HepG2 (cell line): ENCODE results near the gene PLEKHA3. TPM values are rescaled to one million over a fixed set of nuclear protein-coding genes. Genes with fewer than 3 reads are reported as not detected.

Experiments
- ARNT2 ChIP-seq: sonication (generic); formaldehyde crosslinking; IDR thresholded peaks from 2 replicates; pipeline ENCODE4 v1.8.0; 2022; ENCODE audit warnings: mild to moderate bottlenecking, low read depth, missing genetic modification reagents, moderate library complexity
- BHLHE40 ChIP-seq: IDR thresholded peaks from 2 replicates; pipeline ENCODE4 v1.6.1; 2011; ENCODE audit warnings: low read length, improper control_type of control experiment
- DMAP1 ChIP-seq: IDR thresholded peaks from 2 replicates; pipeline ENCODE4 v1.6.1; 2016
- FOXA1 ChIP-seq, 2 experiments: fragments of 450-650 bp in 1 of 2; sonication (generic) in 1 of 2; formaldehyde crosslinking in 1 of 2; IDR thresholded peaks; 2 replicates each; pipeline versions ENCODE4 v1.4.0 to v1.6.1; 2016 to 2020; ENCODE audit warnings: missing genetic modification reagents in 1 of 2
- GATAD2A ChIP-seq: IDR thresholded peaks from 2 replicates; pipeline ENCODE4 v1.6.1; 2016
- HOXA9 ChIP-seq: sonication (generic); formaldehyde crosslinking; IDR thresholded peaks from 2 replicates; pipeline ENCODE4 v1.8.1; 2022; ENCODE audit warnings: missing genetic modification reagents, mild to moderate bottlenecking, moderate library complexity, borderline replicate concordance
- RBFOX2 ChIP-seq: fragments of 200-400 bp; formaldehyde crosslinking; IDR thresholded peaks from 2 replicates; pipeline ENCODE4 v1.6.1; 2017; ENCODE audit warnings: low read depth, mild to moderate bottlenecking, low read length
- SAP130 ChIP-seq: IDR thresholded peaks from 2 replicates; pipeline ENCODE4 v1.6.1; 2016; ENCODE audit warnings: low read depth
- SSRP1 ChIP-seq: IDR thresholded peaks from 2 replicates; pipeline ENCODE4 v1.6.1; 2016; ENCODE audit warnings: control low read depth
- ZBTB21 ChIP-seq: sonication (generic); formaldehyde crosslinking; IDR thresholded peaks from 2 replicates; pipeline ENCODE4 v1.4.0; 2020; ENCODE audit warnings: missing genetic modification reagents
- ZFP41 ChIP-seq: sonication (generic); formaldehyde crosslinking; IDR thresholded peaks from 2 replicates; pipeline ENCODE4 v1.4.0; 2020; ENCODE audit warnings: mild to moderate bottlenecking, missing genetic modification reagents, borderline replicate concordance
- ZFX ChIP-seq: sonication (generic); formaldehyde crosslinking; IDR thresholded peaks from 2 replicates; pipeline ENCODE4 v1.4.0; 2020; ENCODE audit warnings: mild to moderate bottlenecking, low read depth, missing genetic modification reagents, moderate library complexity
- ZIK1 ChIP-seq: sonication (generic); formaldehyde crosslinking; IDR thresholded peaks from 2 replicates; pipeline ENCODE4 v1.5.0; 2020; ENCODE audit warnings: mild to moderate bottlenecking, low read depth, missing genetic modification reagents, borderline replicate concordance
- ZNF136 ChIP-seq: sonication (generic); formaldehyde crosslinking; IDR thresholded peaks from 2 replicates; pipeline ENCODE4 v1.8.1; 2022; ENCODE audit warnings: low read depth, mild to moderate bottlenecking, moderate library complexity, missing genetic modification reagents
- ZNF343 ChIP-seq: sonication (generic); formaldehyde crosslinking; IDR thresholded peaks from 2 replicates; pipeline ENCODE4 v1.4.0; 2020; ENCODE audit warnings: mild to moderate bottlenecking, missing genetic modification reagents
- ZNF792 ChIP-seq: IDR thresholded peaks from 2 replicates; pipeline ENCODE4 v1.6.1; 2016
- ZNF878 ChIP-seq: sonication (generic); formaldehyde crosslinking; IDR thresholded peaks from 2 replicates; pipeline ENCODE4 v1.8.1; 2023; ENCODE audit warnings: mild to moderate bottlenecking, missing genetic modification reagents, moderate library complexity
- ZSCAN12 ChIP-seq: sonication (generic); formaldehyde crosslinking; IDR thresholded peaks from 2 replicates; pipeline ENCODE4 v1.9.0; 2021; ENCODE audit warnings: mild to moderate bottlenecking, missing genetic modification reagents
- polyA plus RNA-seq, 8 experiments: library from polyadenylated mRNA; depleted of rRNA in 3 of 8; stranded (reverse) in 7 of 8; unstranded in 1 of 8; fragments of >200 nt; fragmentation: Illumina TruSeq in 4 of 8; extraction: Trizol in 4 of 8; gene quantifications; 2 replicates each; pipeline versions ENCODE4 v1.2.1 to v1.2.3, GENCODE V29; 2011 to 2016; ENCODE audit warnings: low read depth in 4 of 8, missing spikeins in 1 of 8, mixed read lengths in 1 of 8; ENCODE audit not compliant: insufficient read depth in 1 of 8
- total RNA-seq, 5 experiments: library from RNA; depleted of rRNA; stranded (reverse); fragments of >200 nt; fragmentation: Illumina TruSeq; extraction: Trizol; gene quantifications; 2 replicates each; pipeline ENCODE4 v1.2.3, GENCODE V29; 2016; ENCODE audit warnings: low read depth in 1 of 5
- TF ChIP-seq, protein P1 (sequence below): sonication (generic); formaldehyde crosslinking; IDR thresholded peaks from 2 replicates; pipeline ENCODE4 v1.4.0; 2020; ENCODE audit warnings: mild to moderate bottlenecking, missing genetic modification reagents, borderline replicate concordance
- TF ChIP-seq, protein P2 (sequence below): sonication (generic); formaldehyde crosslinking; IDR thresholded peaks from 2 replicates; pipeline ENCODE4 v1.8.0; 2022; ENCODE audit warnings: mild to moderate bottlenecking, missing genetic modification reagents, moderate library complexity
- TF ChIP-seq, protein P3 (sequence below): sonication (generic); formaldehyde crosslinking; IDR thresholded peaks from 2 replicates; pipeline ENCODE4 v1.5.1; 2020; ENCODE audit warnings: missing genetic modification reagents, mild to moderate bottlenecking, borderline replicate concordance
- TF ChIP-seq, protein P4 (sequence below): sonication (generic); formaldehyde crosslinking; IDR thresholded peaks from 2 replicates; pipeline ENCODE4 v1.5.0; 2020; ENCODE audit warnings: missing genetic modification reagents
- TF ChIP-seq, protein P5 (sequence below): sonication (generic); IDR thresholded peaks from 2 replicates; pipeline ENCODE4 v1.6.1; 2016; ENCODE audit warnings: low read depth, borderline replicate concordance

The PLEKHA3 gene
- total and polyA plus RNA-seq, 2 of the 13 experiments (the other 11 are each of a cell fraction or from before 2014, with no cell fraction given) = 11.7 to 23.1 TPM

DNA sequence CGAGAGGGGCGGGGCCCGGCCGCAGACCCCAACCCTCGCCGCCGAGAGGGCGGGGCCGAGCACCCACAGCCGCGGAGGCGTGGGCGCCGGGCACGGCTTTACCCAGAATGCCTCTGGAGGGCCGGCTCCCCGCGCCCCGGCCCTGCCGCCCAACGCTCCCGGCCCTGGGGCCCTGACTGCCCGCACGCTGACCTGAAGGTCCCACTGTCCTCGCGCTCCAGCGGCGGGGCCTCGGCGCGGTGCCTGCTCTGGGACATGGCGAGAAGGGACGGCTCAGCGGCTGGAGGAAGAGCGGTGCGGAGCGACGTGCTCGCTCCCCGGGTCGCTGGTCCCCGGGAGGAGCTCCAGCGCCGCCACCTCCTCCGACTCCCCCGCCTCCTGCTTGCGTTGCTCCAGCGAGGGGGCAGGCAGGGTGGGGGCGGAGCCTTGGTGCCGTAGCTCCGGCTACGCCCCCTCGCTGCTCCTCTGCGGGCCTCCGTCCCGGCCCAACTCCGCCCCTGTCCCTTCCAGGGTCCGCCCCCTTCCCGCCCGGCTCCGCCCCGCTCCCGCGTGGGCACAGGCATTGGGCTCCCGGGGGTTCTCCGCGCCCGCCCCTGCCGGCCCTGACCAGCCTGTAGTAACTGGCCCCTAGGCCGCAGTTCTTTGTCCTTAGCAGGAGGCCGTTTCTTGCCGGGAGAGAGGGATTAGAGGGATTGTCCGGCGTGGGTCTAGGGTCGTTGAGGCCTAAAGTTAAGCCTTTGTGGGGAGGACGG is 29.3 kb upstream of the PLEKHA3 start, which contains the start of the genes PJVK and PRKRA (continued):
- TF ChIP-seq, protein P1, sequence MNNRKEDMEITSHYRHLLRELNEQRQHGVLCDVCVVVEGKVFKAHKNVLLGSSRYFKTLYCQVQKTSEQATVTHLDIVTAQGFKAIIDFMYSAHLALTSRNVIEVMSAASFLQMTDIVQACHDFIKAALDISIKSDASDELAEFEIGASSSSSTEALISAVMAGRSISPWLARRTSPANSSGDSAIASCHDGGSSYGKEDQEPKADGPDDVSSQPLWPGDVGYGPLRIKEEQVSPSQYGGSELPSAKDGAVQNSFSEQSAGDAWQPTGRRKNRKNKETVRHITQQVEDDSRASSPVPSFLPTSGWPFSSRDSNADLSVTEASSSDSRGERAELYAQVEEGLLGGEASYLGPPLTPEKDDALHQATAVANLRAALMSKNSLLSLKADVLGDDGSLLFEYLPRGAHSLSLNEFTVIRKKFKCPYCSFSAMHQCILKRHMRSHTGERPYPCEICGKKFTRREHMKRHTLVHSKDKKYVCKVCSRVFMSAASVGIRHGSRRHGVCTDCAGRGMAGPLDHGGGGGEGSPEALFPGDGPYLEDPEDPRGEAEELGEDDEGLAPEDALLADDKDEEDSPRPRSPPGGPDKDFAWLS (CRISPR knock-in tag) = no peak
- TF ChIP-seq ZSCAN12 (CRISPR knock-in tag) (peak; percentile 90; the same call in 1 of the 2 replicates), ZIK1 (CRISPR knock-in tag) (peak; percentile 89), ZNF792 (CRISPR knock-in tag) (peak; percentile 79), HOXA9 (CRISPR knock-in tag) (no peak; the same call in 1 of the 2 replicates), DMAP1 (CRISPR knock-in tag) (peak; percentile 98), FOXA1 (IDR thresholded peaks at IDR 0.05) (no peak), FOXA1 (CRISPR knock-in tag; IDR thresholded peaks at IDR 0.05) (peak; percentile 53), SSRP1 (CRISPR knock-in tag) (peak; percentile 87), ZBTB21 (CRISPR knock-in tag) (no peak; the same call in 1 of the 2 replicates), SAP130 (CRISPR knock-in tag) (peak; percentile 90), RBFOX2 (peak; percentile 100), ZNF136 (CRISPR knock-in tag) (no peak; the same call in 1 of the 2 replicates), ZFP41 (peak; percentile 68; the same call in 1 of the 2 replicates), GATAD2A (CRISPR knock-in tag) (peak; percentile 80), ZFX (CRISPR knock-in tag) (peak; percentile 99), ZNF343 (CRISPR knock-in tag) (peak; percentile 94), ZNF878 (no peak), ARNT2 (CRISPR knock-in tag) (peak; percentile 95), BHLHE40 (0 out of 2 replicates have a peak, but pooled peaks have one; percentile 16)
- TF ChIP-seq, protein P2, sequence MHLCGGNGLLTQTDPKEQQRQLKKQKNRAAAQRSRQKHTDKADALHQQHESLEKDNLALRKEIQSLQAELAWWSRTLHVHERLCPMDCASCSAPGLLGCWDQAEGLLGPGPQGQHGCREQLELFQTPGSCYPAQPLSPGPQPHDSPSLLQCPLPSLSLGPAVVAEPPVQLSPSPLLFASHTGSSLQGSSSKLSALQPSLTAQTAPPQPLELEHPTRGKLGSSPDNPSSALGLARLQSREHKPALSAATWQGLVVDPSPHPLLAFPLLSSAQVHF (CRISPR knock-in tag) = peak; percentile 95; the same call in 1 of the 2 replicates
- TF ChIP-seq, protein P3, sequence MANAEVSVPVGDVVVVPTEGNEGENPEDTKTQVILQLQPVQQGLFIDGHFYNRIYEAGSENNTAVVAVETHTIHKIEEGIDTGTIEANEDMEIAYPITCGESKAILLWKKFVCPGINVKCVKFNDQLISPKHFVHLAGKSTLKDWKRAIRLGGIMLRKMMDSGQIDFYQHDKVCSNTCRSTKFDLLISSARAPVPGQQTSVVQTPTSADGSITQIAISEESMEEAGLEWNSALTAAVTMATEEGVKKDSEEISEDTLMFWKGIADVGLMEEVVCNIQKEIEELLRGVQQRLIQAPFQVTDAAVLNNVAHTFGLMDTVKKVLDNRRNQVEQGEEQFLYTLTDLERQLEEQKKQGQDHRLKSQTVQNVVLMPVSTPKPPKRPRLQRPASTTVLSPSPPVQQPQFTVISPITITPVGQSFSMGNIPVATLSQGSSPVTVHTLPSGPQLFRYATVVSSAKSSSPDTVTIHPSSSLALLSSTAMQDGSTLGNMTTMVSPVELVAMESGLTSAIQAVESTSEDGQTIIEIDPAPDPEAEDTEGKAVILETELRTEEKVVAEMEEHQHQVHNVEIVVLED = peak; percentile 87
- TF ChIP-seq, protein P4, sequence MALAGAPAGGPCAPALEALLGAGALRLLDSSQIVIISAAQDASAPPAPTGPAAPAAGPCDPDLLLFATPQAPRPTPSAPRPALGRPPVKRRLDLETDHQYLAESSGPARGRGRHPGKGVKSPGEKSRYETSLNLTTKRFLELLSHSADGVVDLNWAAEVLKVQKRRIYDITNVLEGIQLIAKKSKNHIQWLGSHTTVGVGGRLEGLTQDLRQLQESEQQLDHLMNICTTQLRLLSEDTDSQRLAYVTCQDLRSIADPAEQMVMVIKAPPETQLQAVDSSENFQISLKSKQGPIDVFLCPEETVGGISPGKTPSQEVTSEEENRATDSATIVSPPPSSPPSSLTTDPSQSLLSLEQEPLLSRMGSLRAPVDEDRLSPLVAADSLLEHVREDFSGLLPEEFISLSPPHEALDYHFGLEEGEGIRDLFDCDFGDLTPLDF (CRISPR knock-in tag) = peak; percentile 43
- TF ChIP-seq, protein P5, sequence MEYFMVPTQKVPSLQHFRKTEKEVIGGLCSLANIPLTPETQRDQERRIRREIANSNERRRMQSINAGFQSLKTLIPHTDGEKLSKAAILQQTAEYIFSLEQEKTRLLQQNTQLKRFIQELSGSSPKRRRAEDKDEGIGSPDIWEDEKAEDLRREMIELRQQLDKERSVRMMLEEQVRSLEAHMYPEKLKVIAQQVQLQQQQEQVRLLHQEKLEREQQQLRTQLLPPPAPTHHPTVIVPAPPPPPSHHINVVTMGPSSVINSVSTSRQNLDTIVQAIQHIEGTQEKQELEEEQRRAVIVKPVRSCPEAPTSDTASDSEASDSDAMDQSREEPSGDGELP = no peak; the same call in none of the 2 replicates
